BLaER1 treated with 17β-estradiol and CSF1 and Interleukin-3, amounts not matched to agents 10 nM and 100 nM (cell line): ENCODE measurements around the gene ABTB2.

Experiments
- H3K27ac ChIP-seq, 11 experiments: shearing (Covaris generic); formaldehyde crosslinking; 2 replicates each; pipeline ENCODE4 v1.8.1; 2022
- H3K27me3 ChIP-seq, 11 experiments: shearing (Covaris generic); formaldehyde crosslinking; 2 replicates each; pipeline ENCODE4 v1.8.1; 2022
- H3K36me3 ChIP-seq, 11 experiments: shearing (Covaris generic); formaldehyde crosslinking; 2 replicates each; pipeline ENCODE4 v1.8.1; 2022
- H3K4me1 ChIP-seq, 10 experiments: shearing (Covaris generic); formaldehyde crosslinking; 2 replicates each; pipeline ENCODE4 v1.8.1; 2022
- H3K4me2 ChIP-seq, 11 experiments: shearing (Covaris generic); formaldehyde crosslinking; 2 replicates each; pipeline ENCODE4 v1.8.1; 2022
- H3K4me3 ChIP-seq, 10 experiments: shearing (Covaris generic); formaldehyde crosslinking; 2 replicates each; pipeline ENCODE4 v1.8.1; 2022
- H3K9ac ChIP-seq, 11 experiments: shearing (Covaris generic); formaldehyde crosslinking; 2 replicates each; pipeline ENCODE4 v1.8.1; 2022
- H3K9me3 ChIP-seq, 11 experiments: shearing (Covaris generic); formaldehyde crosslinking; replicated peaks in 1 of 11; 2 replicates each; pipeline ENCODE4 v1.8.1; 2022
- H4K20me1 ChIP-seq, 11 experiments: shearing (Covaris generic); formaldehyde crosslinking; 2 replicates each; pipeline ENCODE4 v1.8.1; 2022
- Cebpa-rat ChIP-seq, 11 experiments: shearing (Covaris generic); IDR thresholded peaks; 2 replicates each; pipeline ENCODE4 v1.8.1; 2022

ABTB2 gene

GRCh38 chr11:34178209-34178821 is 179.5 kb downstream of the ABTB2 start:
- peaks cover 0 to 10% (median 5%) of the 10 kb centered on the region in 10 experiments; a peak in 11 of 20 replicates for H3K4me1 ChIP-seq
- no peak overlapping the region for H3K4me2 ChIP-seq
- H4K20me1 ChIP-seq: peaks cover 0 to 9% (median 0%) of the 10 kb centered on the region in 11 experiments; a peak in 2 of 22 replicates
- no peak overlapping the region for H3K9ac ChIP-seq
- H3K4me3 ChIP-seq: no peak overlapping the region
- H3K36me3 ChIP-seq: no peaks in the 10 kb centered on the region
- no peaks in the 10 kb centered on the region for H3K9me3 ChIP-seq
- no peak for TF ChIP-seq Cebpa-rat (IDR thresholded peaks at IDR 0.05)
- H3K27ac ChIP-seq: no peak overlapping the region
- no peaks in the 10 kb centered on the region for H3K27me3 ChIP-seq

- Histone ChIP-seq H3K9me3 (no peaks in the 10 kb centered on the region), H4K20me1 (peaks cover 0 to 15% (median 0%) of the 10 kb centered on the region in 11 experiments; a peak in 2 of 22 replicates), H3K4me3 (no peak overlapping the region), H3K27ac (no peak overlapping the region), H3K36me3 (no peaks in the 10 kb centered on the region), H3K27me3 (no peaks in the 10 kb centered on the region), H3K4me1 (peaks cover 0 to 10% (median 5%) of the 10 kb centered on the region in 10 experiments; a peak in 11 of 20 replicates), H3K4me2 (no peak overlapping the region), H3K9ac (no peak overlapping the region)
- TF ChIP-seq Cebpa-rat (IDR thresholded peaks at IDR 0.05): no peak
These were observed 181.0 kb downstream of the ABTB2 start for GRCh38 chr11:34176751-34177209.

- no peak overlapping the region for H3K4me3 ChIP-seq
- peaks cover 0 to 15% (median 0%) of the 10 kb centered on the region in 11 experiments; a peak in 2 of 22 replicates for H4K20me1 ChIP-seq
- no peak overlapping the region for H3K4me2 ChIP-seq
- no peak for TF ChIP-seq Cebpa-rat (IDR thresholded peaks at IDR 0.05)
- no peak overlapping the region for H3K9ac ChIP-seq
- no peak overlapping the region for H3K27ac ChIP-seq
- no peaks in the 10 kb centered on the region for H3K27me3 ChIP-seq
- no peaks in the 10 kb centered on the region for H3K36me3 ChIP-seq
- H3K9me3 ChIP-seq: no peaks in the 10 kb centered on the region
- peaks cover 0 to 10% (median 5%) of the 10 kb centered on the region in 10 experiments; a peak in 11 of 20 replicates for H3K4me1 ChIP-seq
These were observed 182.4 kb downstream of the ABTB2 start for GRCh38 chr11:34175284-34176019.

GRCh38 chr11:34174412-34175041 is 183.3 kb downstream of the ABTB2 start:
- Histone ChIP-seq H3K9me3 (no peaks in the 10 kb centered on the region), H3K36me3 (no peaks in the 10 kb centered on the region), H3K9ac (peak overlapping the region in 8 of 11 experiments; percentile 1 to 62 (median 44); a peak in 12 of 22 replicates), H3K4me1 (peaks cover 0 to 10% (median 5%) of the 10 kb centered on the region in 10 experiments; a peak in 11 of 20 replicates), H4K20me1 (peaks cover 0 to 15% (median 0%) of the 10 kb centered on the region in 11 experiments; a peak in 2 of 22 replicates), H3K4me3 (peak overlapping the region in 9 of 10 experiments; percentile 26 to 51 (median 39); a peak in 15 of 20 replicates), H3K4me2 (peak overlapping the region; percentile 55 to 96 (median 80)), H3K27me3 (no peaks in the 10 kb centered on the region), H3K27ac (no peak overlapping the region)
- no peak for TF ChIP-seq Cebpa-rat (IDR thresholded peaks at IDR 0.05)

- no peaks in the 10 kb centered on the region for H3K27me3 ChIP-seq
- H3K4me2 ChIP-seq: no peak overlapping the region
- no peak overlapping the region for H3K27ac ChIP-seq
- TF ChIP-seq Cebpa-rat (IDR thresholded peaks at IDR 0.05): no peak
- H3K9me3 ChIP-seq: no peaks in the 10 kb centered on the region
- peaks cover 0 to 10% (median 5%) of the 10 kb centered on the region in 10 experiments; a peak in 11 of 20 replicates for H3K4me1 ChIP-seq
- no peak overlapping the region for H3K4me3 ChIP-seq
- H3K9ac ChIP-seq: 0 out of 22 replicates have a peak overlapping the region, but pooled peaks of 1 of the 11 experiments have one; percentile 12
- peaks cover 0 to 15% (median 0%) of the 10 kb centered on the region in 11 experiments; a peak in 2 of 22 replicates for H4K20me1 ChIP-seq
- H3K36me3 ChIP-seq: no peaks in the 10 kb centered on the region
These were observed 184.8 kb downstream of the ABTB2 start for GRCh38 chr11:34173050-34173449.

- TF ChIP-seq Cebpa-rat (IDR thresholded peaks at IDR 0.05): no peak
- Histone ChIP-seq H3K4me1 (peaks cover 0 to 9% (median 3%) of the 10 kb centered on the region in 10 experiments; a peak in 10 of 20 replicates), H3K4me2 (no peak overlapping the region), H3K4me3 (no peak overlapping the region), H3K27me3 (no peaks in the 10 kb centered on the region), H3K27ac (no peak overlapping the region), H3K9me3 (no peaks in the 10 kb centered on the region), H4K20me1 (peaks cover 0 to 19% (median 0%) of the 10 kb centered on the region in 11 experiments; a peak in 3 of 22 replicates), H3K36me3 (no peaks in the 10 kb centered on the region; a peak in 1 of 22 replicates), H3K9ac (no peak overlapping the region)
These were observed 188.1 kb downstream of the ABTB2 start for GRCh38 chr11:34169686-34170085.

GRCh38 chr11:34168642-34169420 is 189.0 kb downstream of the ABTB2 start:
- no peak overlapping the region for H3K4me3 ChIP-seq
- H3K9ac ChIP-seq: no peak overlapping the region
- no peak overlapping the region for H3K27ac ChIP-seq
- no peaks in the 10 kb centered on the region for H3K9me3 ChIP-seq
- peaks cover 0 to 19% (median 0%) of the 10 kb centered on the region in 11 experiments; a peak in 2 of 22 replicates for H4K20me1 ChIP-seq
- H3K4me1 ChIP-seq: peaks cover 0 to 2% (median 0%) of the 10 kb centered on the region in 10 experiments; a peak in 1 of 20 replicates
- H3K27me3 ChIP-seq: no peaks in the 10 kb centered on the region
- no peak for TF ChIP-seq Cebpa-rat (IDR thresholded peaks at IDR 0.05)
- H3K4me2 ChIP-seq: no peak overlapping the region
- no peaks in the 10 kb centered on the region; a peak in 1 of 22 replicates for H3K36me3 ChIP-seq

- Histone ChIP-seq H3K4me2 (no peak overlapping the region), H3K36me3 (no peaks in the 10 kb centered on the region; a peak in 1 of 22 replicates), H3K27ac (no peak overlapping the region), H3K9me3 (no peaks in the 10 kb centered on the region), H3K4me3 (no peak overlapping the region), H4K20me1 (peaks cover 0 to 10% (median 0%) of the 10 kb centered on the region in 11 experiments; a peak in 1 of 22 replicates), H3K9ac (no peak overlapping the region), H3K27me3 (no peaks in the 10 kb centered on the region), H3K4me1 (no peaks in the 10 kb centered on the region)
- no peak for TF ChIP-seq Cebpa-rat (IDR thresholded peaks at IDR 0.05)
These were observed 189.8 kb downstream of the ABTB2 start for GRCh38 chr11:34167961-34168360.
